ENCODE data around the gene ATXN10.

Gene ATXN10

GRCh38 chr22:45866126-45866645 lies 194.6 kb downstream of the ATXN10 start:
- H3K9me3 ChIP-seq (ENCODE audit: control insufficient read depth, insufficient read depth, low read length) = no peaks in the 10 kb centered on the region
- H3K4me1 ChIP-seq (ENCODE audit: insufficient read depth, low read length) = peaks cover 3% of the 10 kb centered on the region; the same call in 1 of the 2 replicates
- H3K36me3 ChIP-seq (ENCODE audit: insufficient read depth, low read length) = no peaks in the 10 kb centered on the region
- peak overlapping the region; percentile 57; the same call in 1 of the 2 replicates for H3K9ac ChIP-seq (ENCODE audit: low read depth, low read length)

- H3K36me3 ChIP-seq (ENCODE audit: insufficient read depth, low read length) = no peaks in the 10 kb centered on the region
- peak overlapping the region; percentile 57; the same call in 1 of the 2 replicates for H3K9ac ChIP-seq (ENCODE audit: low read depth, low read length)
- H3K9me3 ChIP-seq (ENCODE audit: control insufficient read depth, insufficient read depth, low read length) = no peaks in the 10 kb centered on the region
- peaks cover 3% of the 10 kb centered on the region; the same call in 1 of the 2 replicates for H3K4me1 ChIP-seq (ENCODE audit: insufficient read depth, low read length)
These were observed 195.0 kb downstream of the ATXN10 start for GRCh38 chr22:45866646-45867117.

- peak overlapping the region; percentile 57; the same call in 1 of the 2 replicates for H3K9ac ChIP-seq (ENCODE audit: low read depth, low read length)
- no peaks in the 10 kb centered on the region for H3K36me3 ChIP-seq (ENCODE audit: insufficient read depth, low read length)
- peaks cover 3% of the 10 kb centered on the region; the same call in 1 of the 2 replicates for H3K4me1 ChIP-seq (ENCODE audit: insufficient read depth, low read length)
- no peaks in the 10 kb centered on the region; the same call in 1 of the 2 replicates for H3K9me3 ChIP-seq (ENCODE audit: control insufficient read depth, insufficient read depth, low read length)
These were observed 195.7 kb downstream of the ATXN10 start for GRCh38 chr22:45867118-45867905.

GRCh38 chr22:45867906-45868555 lies 196.4 kb downstream of the ATXN10 start:
- H3K9ac ChIP-seq (ENCODE audit: low read depth, low read length) = peak overlapping the region; percentile 57; the same call in 1 of the 2 replicates
- H3K36me3 ChIP-seq (ENCODE audit: insufficient read depth, low read length) = no peaks in the 10 kb centered on the region

GRCh38 chr22:45868571-45869339 lies 197.1 kb downstream of the ATXN10 start:
- Histone ChIP-seq H3K9me3 (ENCODE audit: control insufficient read depth, insufficient read depth, low read length) (no peaks in the 10 kb centered on the region; the same call in 1 of the 2 replicates), H3K9ac (ENCODE audit: low read depth, low read length) (no peak overlapping the region), H3K36me3 (ENCODE audit: insufficient read depth, low read length) (no peaks in the 10 kb centered on the region), H3K4me1 (ENCODE audit: insufficient read depth, low read length) (peaks cover 3% of the 10 kb centered on the region; the same call in 1 of the 2 replicates)

More at GRCh38 chr22:45867906-45868555, 196.4 kb downstream of the ATXN10 start:
- Histone ChIP-seq H3K9me3 (ENCODE audit: control insufficient read depth, insufficient read depth, low read length) (no peaks in the 10 kb centered on the region; the same call in 1 of the 2 replicates), H3K4me1 (ENCODE audit: insufficient read depth, low read length) (peaks cover 3% of the 10 kb centered on the region; the same call in 1 of the 2 replicates)

- H3K4me1 ChIP-seq (ENCODE audit: insufficient read depth, low read length) = no peaks in the 10 kb centered on the region; the same call in 1 of the 2 replicates
- no peaks in the 10 kb centered on the region; the same call in 1 of the 2 replicates for H3K9me3 ChIP-seq (ENCODE audit: control insufficient read depth, insufficient read depth, low read length)
- H3K9ac ChIP-seq (ENCODE audit: low read depth, low read length) = no peak overlapping the region
- H3K36me3 ChIP-seq (ENCODE audit: insufficient read depth, low read length) = no peaks in the 10 kb centered on the region
These were observed 197.8 kb downstream of the ATXN10 start for GRCh38 chr22:45869340-45869847.

- Histone ChIP-seq H3K9ac (ENCODE audit: low read depth, low read length) (no peak overlapping the region), H3K4me1 (ENCODE audit: insufficient read depth, low read length) (no peaks in the 10 kb centered on the region), H3K36me3 (ENCODE audit: insufficient read depth, low read length) (no peaks in the 10 kb centered on the region), H3K9me3 (ENCODE audit: control insufficient read depth, insufficient read depth, low read length) (no peaks in the 10 kb centered on the region; the same call in 1 of the 2 replicates)
These were observed 198.4 kb downstream of the ATXN10 start for GRCh38 chr22:45870011-45870410.

GRCh38 chr22:45871721-45872120 lies 200.1 kb downstream of the ATXN10 start:
- Histone ChIP-seq H3K4me1 (ENCODE audit: insufficient read depth, low read length) (no peaks in the 10 kb centered on the region), H3K36me3 (ENCODE audit: insufficient read depth, low read length) (no peaks in the 10 kb centered on the region), H3K9ac (ENCODE audit: low read depth, low read length) (no peak overlapping the region), H3K9me3 (ENCODE audit: control insufficient read depth, insufficient read depth, low read length) (no peaks in the 10 kb centered on the region; the same call in 1 of the 2 replicates)

- no peaks in the 10 kb centered on the region; the same call in 1 of the 2 replicates for H3K9me3 ChIP-seq (ENCODE audit: control insufficient read depth, insufficient read depth, low read length)
- no peaks in the 10 kb centered on the region for H3K36me3 ChIP-seq (ENCODE audit: insufficient read depth, low read length)
- H3K9ac ChIP-seq (ENCODE audit: low read depth, low read length) = no peak overlapping the region
- H3K4me1 ChIP-seq (ENCODE audit: insufficient read depth, low read length) = no peaks in the 10 kb centered on the region
These were observed 201.1 kb downstream of the ATXN10 start for GRCh38 chr22:45872659-45873263.

- no peak overlapping the region for H3K9ac ChIP-seq (ENCODE audit: low read depth, low read length)
- H3K9me3 ChIP-seq (ENCODE audit: control insufficient read depth, insufficient read depth, low read length) = no peaks in the 10 kb centered on the region; the same call in 1 of the 2 replicates
- no peaks in the 10 kb centered on the region for H3K36me3 ChIP-seq (ENCODE audit: insufficient read depth, low read length)
- no peaks in the 10 kb centered on the region for H3K4me1 ChIP-seq (ENCODE audit: insufficient read depth, low read length)
These were observed 204.8 kb downstream of the ATXN10 start for GRCh38 chr22:45876136-45877035.

- H3K4me1 ChIP-seq (ENCODE audit: insufficient read depth, low read length) = no peaks in the 10 kb centered on the region
- H3K9ac ChIP-seq (ENCODE audit: low read depth, low read length) = no peak overlapping the region
- H3K36me3 ChIP-seq (ENCODE audit: insufficient read depth, low read length) = no peaks in the 10 kb centered on the region
- no peaks in the 10 kb centered on the region; the same call in 1 of the 2 replicates for H3K9me3 ChIP-seq (ENCODE audit: control insufficient read depth, insufficient read depth, low read length)
These were observed 205.4 kb downstream of the ATXN10 start for GRCh38 chr22:45877036-45877380.

- Histone ChIP-seq H3K36me3 (ENCODE audit: insufficient read depth, low read length) (no peaks in the 10 kb centered on the region), H3K9ac (ENCODE audit: low read depth, low read length) (no peak overlapping the region), H3K4me1 (ENCODE audit: insufficient read depth, low read length) (no peaks in the 10 kb centered on the region), H3K9me3 (ENCODE audit: control insufficient read depth, insufficient read depth, low read length) (no peaks in the 10 kb centered on the region; the same call in 1 of the 2 replicates)
These were observed 206.0 kb downstream of the ATXN10 start for GRCh38 chr22:45877651-45878050.

Measured in ES-I3 (cell line).